ENCODE measurements around the gene ARHGEF28. TPM values are rescaled to one million over a fixed set of nuclear protein-coding genes. Genes with fewer than 3 reads are reported as not detected.

The ARHGEF28 gene
- total RNA-seq, 4 donors from 2014 or later: 8.2 to 16.5 (median 15.4) TPM

DNA sequence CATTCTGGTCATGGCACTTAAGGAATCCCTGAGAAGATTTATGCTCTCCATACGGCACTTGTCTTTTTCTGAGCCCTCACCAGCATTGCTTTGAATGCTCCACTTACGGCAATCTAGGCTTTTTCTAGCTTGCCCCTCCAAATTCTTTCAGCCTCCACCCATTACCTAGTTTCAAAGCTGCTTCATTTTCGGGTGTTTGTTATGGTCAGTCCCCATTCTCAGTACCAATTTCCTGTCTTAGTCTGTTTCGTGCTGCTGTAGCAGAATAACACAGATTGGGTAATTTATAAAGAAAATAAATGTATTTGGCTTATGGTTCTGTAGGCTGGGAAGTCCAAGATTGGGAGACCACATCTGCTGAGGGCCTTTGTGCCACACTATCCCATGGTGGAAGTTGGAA lies 42.0 kb downstream of the ARHGEF28 start:
- ATAC-seq (ENCODE audit: low FRiP score) (no peak), DNase-seq (ENCODE audit: low spot score) (no peak)
- TF ChIP-seq, protein P1, sequence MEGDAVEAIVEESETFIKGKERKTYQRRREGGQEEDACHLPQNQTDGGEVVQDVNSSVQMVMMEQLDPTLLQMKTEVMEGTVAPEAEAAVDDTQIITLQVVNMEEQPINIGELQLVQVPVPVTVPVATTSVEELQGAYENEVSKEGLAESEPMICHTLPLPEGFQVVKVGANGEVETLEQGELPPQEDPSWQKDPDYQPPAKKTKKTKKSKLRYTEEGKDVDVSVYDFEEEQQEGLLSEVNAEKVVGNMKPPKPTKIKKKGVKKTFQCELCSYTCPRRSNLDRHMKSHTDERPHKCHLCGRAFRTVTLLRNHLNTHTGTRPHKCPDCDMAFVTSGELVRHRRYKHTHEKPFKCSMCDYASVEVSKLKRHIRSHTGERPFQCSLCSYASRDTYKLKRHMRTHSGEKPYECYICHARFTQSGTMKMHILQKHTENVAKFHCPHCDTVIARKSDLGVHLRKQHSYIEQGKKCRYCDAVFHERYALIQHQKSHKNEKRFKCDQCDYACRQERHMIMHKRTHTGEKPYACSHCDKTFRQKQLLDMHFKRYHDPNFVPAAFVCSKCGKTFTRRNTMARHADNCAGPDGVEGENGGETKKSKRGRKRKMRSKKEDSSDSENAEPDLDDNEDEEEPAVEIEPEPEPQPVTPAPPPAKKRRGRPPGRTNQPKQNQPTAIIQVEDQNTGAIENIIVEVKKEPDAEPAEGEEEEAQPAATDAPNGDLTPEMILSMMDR (IDR thresholded peaks at IDR 0.05): no peak

GRCh38 chr5:73668486-73669111 lies 42.6 kb downstream of the ARHGEF28 start:
- TF ChIP-seq, protein P1 (IDR thresholded peaks at IDR 0.05): no peak
- no peak for ATAC-seq (ENCODE audit: low FRiP score)
- no peak for DNase-seq (ENCODE audit: low spot score)

- TF ChIP-seq, protein P1 (IDR thresholded peaks at IDR 0.05): no peak
- ATAC-seq (ENCODE audit: low FRiP score): no peak
- no peak for DNase-seq (ENCODE audit: low spot score)
Observed at GRCh38 chr5:73670731-73671130, 44.7 kb downstream of the ARHGEF28 start.

DNA sequence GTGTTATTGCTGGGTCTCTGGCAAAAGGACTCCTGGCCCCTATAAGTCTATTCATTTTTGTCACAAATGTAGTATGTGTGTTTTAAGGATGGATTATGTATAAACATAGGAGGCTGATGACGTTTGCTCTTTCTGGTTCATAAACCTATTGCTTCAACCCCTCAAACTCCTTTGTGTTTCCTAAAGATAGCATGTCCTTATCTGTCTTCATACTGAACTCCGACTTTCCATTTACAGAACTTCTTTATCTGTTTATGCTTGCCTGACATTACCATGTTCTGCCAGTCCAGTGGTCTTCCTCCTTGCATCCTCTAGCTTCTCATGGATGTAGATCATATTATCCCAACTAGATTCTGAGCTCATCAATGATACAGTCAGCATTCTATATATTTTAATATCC lies 46.1 kb downstream of the ARHGEF28 start:
- ATAC-seq (ENCODE audit: low FRiP score): no peak
- no peak for DNase-seq (ENCODE audit: low spot score)
- TF ChIP-seq, protein P1 (IDR thresholded peaks at IDR 0.05): no peak

DNA sequence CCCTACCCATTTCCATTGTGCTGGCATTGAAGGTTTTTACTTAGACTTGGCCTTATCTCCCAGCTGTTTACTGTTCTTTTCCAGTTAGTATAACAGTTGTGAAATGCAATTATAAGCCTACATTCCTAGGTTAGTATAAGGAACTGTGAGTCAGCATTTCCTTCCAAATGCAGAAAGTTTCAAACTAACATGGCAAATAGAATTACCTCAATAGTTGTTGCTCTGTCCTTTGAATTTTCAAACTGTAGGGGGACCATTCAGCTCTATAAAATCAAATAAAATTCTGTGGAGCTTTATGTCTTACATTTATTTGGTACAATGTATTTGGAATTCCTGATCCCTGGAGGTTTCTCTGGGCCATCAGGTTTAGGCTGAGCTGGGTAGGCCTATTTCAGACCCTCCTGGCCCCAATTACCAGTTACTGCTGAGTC lies 47.2 kb downstream of the ARHGEF28 start:
- DNase-seq (ENCODE audit: low spot score) (no peak), ATAC-seq (ENCODE audit: low FRiP score) (peak; percentile 87)
- TF ChIP-seq, protein P1 (IDR thresholded peaks at IDR 0.05): no peak

DNA sequence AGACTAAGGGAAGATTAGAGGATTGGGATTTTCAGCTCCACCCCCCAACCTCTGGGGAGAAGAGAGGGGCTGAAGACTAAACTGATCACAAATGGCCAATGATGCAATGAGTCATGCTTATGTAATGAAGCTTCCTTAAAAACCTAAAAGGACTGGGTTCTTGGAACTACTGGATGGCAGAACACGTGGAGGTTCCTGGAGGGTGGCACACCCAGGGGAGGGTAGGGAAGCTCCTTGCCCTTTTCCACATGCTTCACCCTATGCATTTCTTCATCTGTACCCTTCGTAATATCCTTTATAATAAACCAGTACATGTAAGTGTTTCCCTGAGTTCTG lies 48.6 kb downstream of the ARHGEF28 start:
- peak; percentile 9 for ATAC-seq (ENCODE audit: low FRiP score)
- TF ChIP-seq, protein P1 (IDR thresholded peaks at IDR 0.05): no peak

DNA sequence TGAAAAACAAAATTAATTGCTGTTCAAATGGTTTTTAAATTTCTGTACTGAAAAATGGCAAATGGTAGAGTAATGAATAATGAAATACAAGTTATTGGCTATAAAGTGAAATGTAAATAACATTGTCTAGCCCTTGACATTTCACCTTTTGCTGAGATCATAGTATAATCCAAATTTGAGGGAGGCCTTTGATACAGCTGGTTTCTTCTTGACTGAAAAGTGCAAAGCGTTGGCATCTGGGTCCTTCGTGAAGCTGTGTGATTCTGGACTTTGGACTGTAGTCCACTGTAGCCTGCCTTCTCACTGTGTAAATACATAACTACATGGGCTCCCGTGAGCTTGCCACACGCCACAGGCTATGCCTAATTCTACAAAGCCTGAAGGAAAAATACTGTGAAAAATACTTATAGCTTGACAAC lies 52.3 kb downstream of the ARHGEF28 start:
- TF ChIP-seq, protein P1 (IDR thresholded peaks at IDR 0.05): no peak
- DNase-seq (ENCODE audit: low spot score): no peak
- ATAC-seq (ENCODE audit: low FRiP score): no peak

More for the DNA sequence above, 48.6 kb downstream of the ARHGEF28 start:
- no peak for DNase-seq (ENCODE audit: low spot score)

Measured in omental fat pad (tissue), 4 donors.